ENCODE data around the gene HECTD4. TPM values are rescaled to one million over a fixed set of nuclear protein-coding genes. Genes with fewer than 3 reads are reported as not detected.

Gene HECTD4
- total RNA-seq, 1 experiment from 2014 or later = 65.7 TPM

DNA sequence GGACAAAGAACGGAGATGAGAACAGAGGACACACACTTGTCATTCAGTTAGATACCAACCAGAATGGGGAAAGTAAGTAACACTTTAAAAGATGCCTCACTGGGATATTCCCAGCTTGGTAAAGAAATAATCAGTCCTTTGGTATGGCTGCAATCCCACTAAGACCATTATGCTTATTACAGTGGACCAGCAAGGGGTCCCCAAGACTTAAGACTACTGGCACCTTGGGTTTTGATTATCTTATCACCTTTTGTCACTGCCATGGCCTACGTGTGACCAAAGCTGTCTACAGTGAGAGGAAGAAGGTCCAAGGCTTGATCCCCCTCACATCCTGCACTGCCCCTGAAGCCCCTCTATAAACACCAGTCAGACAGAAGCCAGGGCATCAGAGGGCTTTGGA is 191.0 kb downstream of the HECTD4 start:
- Mint-ChIP-seq H3K36me3 (ENCODE audit: insufficient read depth, unreplicated experiment) (peaks cover 10% of the 10 kb centered on the region), H3K27ac (ENCODE audit: unreplicated experiment) (no peak overlapping the region), H3K4me3 (ENCODE audit: low read depth, unreplicated experiment) (no peak overlapping the region), H3K4me1 (ENCODE audit: low read depth, unreplicated experiment) (no peaks in the 10 kb centered on the region), H3K27me3 (ENCODE audit: unreplicated experiment) (no peaks in the 10 kb centered on the region), H3K9me3 (ENCODE audit: low read depth, unreplicated experiment) (no peaks in the 10 kb centered on the region)
- no TSS peak for BruUV-seq (replicated peaks)
- intact Hi-C loops (cut with micrococcal nuclease; ENCODE audit: unreplicated experiment) = no loop called here
- no peak for TF ChIP-seq CTCF (IDR thresholded peaks at IDR 0.05; ENCODE audit: unreplicated experiment)
- CTCF ChIA-PET = interaction anchor here (0.6 kb wide), 1 partner anchor 58 kb away, joined by 13 read pairs; no protein-coding TSS in a partner anchor
- DNase-seq = no peak

- intact Hi-C loops (cut with micrococcal nuclease; ENCODE audit: unreplicated experiment) = no loop called here
- Mint-ChIP-seq H3K4me3 (ENCODE audit: low read depth, unreplicated experiment) (no peak overlapping the region), H3K9me3 (ENCODE audit: low read depth, unreplicated experiment) (no peaks in the 10 kb centered on the region), H3K27ac (ENCODE audit: unreplicated experiment) (no peak overlapping the region), H3K36me3 (ENCODE audit: insufficient read depth, unreplicated experiment) (peaks cover 12% of the 10 kb centered on the region), H3K4me1 (ENCODE audit: low read depth, unreplicated experiment) (no peaks in the 10 kb centered on the region), H3K27me3 (ENCODE audit: unreplicated experiment) (no peaks in the 10 kb centered on the region)
- DNase-seq = peak; percentile 29
- BruUV-seq (replicated peaks) = no TSS peak
- TF ChIP-seq CTCF (IDR thresholded peaks at IDR 0.05; ENCODE audit: unreplicated experiment) = no peak
- CTCF ChIA-PET = no interaction called here
Observed at GRCh38 chr12:112190231-112191025, 191.8 kb downstream of the HECTD4 start.

GRCh38 chr12:112188130-112188830 is 194.0 kb downstream of the HECTD4 start:
- CTCF ChIA-PET = interaction anchor here (0.6 kb wide), 1 partner anchor 243 kb away, joined by 3 read pairs; no protein-coding TSS in a partner anchor
- no peaks in the 10 kb centered on the region for H3K27me3 Mint-ChIP-seq (ENCODE audit: unreplicated experiment)
- no peak overlapping the region for H3K4me3 Mint-ChIP-seq (ENCODE audit: low read depth, unreplicated experiment)
- intact Hi-C loops (cut with micrococcal nuclease; ENCODE audit: unreplicated experiment) = no loop called here
- no peak for TF ChIP-seq CTCF (IDR thresholded peaks at IDR 0.05; ENCODE audit: unreplicated experiment)
- no peaks in the 10 kb centered on the region for H3K4me1 Mint-ChIP-seq (ENCODE audit: low read depth, unreplicated experiment)
- no peak for DNase-seq
- H3K27ac Mint-ChIP-seq (ENCODE audit: unreplicated experiment) = no peak overlapping the region
- no TSS peak for BruUV-seq (replicated peaks)
- H3K36me3 Mint-ChIP-seq (ENCODE audit: insufficient read depth, unreplicated experiment) = peaks cover 28% of the 10 kb centered on the region
- no peaks in the 10 kb centered on the region for H3K9me3 Mint-ChIP-seq (ENCODE audit: low read depth, unreplicated experiment)

GRCh38 chr12:112185093-112185923 is 196.9 kb downstream of the HECTD4 start:
- CTCF ChIA-PET = no interaction called here
- H3K36me3 Mint-ChIP-seq (ENCODE audit: insufficient read depth, unreplicated experiment) = peaks cover 25% of the 10 kb centered on the region
- no TSS peak for BruUV-seq (replicated peaks)
- no peaks in the 10 kb centered on the region for H3K4me1 Mint-ChIP-seq (ENCODE audit: low read depth, unreplicated experiment)
- intact Hi-C loops (cut with micrococcal nuclease; ENCODE audit: unreplicated experiment) = no loop called here
- H3K9me3 Mint-ChIP-seq (ENCODE audit: low read depth, unreplicated experiment) = no peaks in the 10 kb centered on the region
- TF ChIP-seq CTCF (IDR thresholded peaks at IDR 0.05; ENCODE audit: unreplicated experiment) = no peak
- DNase-seq = no peak
- no peaks in the 10 kb centered on the region for H3K27me3 Mint-ChIP-seq (ENCODE audit: unreplicated experiment)
- H3K4me3 Mint-ChIP-seq (ENCODE audit: low read depth, unreplicated experiment) = no peak overlapping the region
- H3K27ac Mint-ChIP-seq (ENCODE audit: unreplicated experiment) = no peak overlapping the region

Measured in Calu3 (cell line).